Psoas muscle (tissue), 8 donors: Measurements from ENCODE around the gene SLCO1B1. TPM values are rescaled to one million over a fixed set of nuclear protein-coding genes. Genes with fewer than 3 reads are reported as not detected.

Experiments
- ATAC-seq, 4 donors: fragments of 200-7000 bp; cut with Tn5 transposase; one replicate each; pipeline ENCODE4 v1.9.1; 2020; ENCODE audit warnings: moderate library complexity in 3 of 4, mild to moderate bottlenecking in 2 of 4
- DNase-seq, 2 donors: peaks; one replicate each; pipeline ENCODE4 v3.0.0-alpha.2; 2020
- H3K27ac ChIP-seq: fragments of 200-600 bp; one replicate; pipeline ENCODE4 v1.8.0; 2022
- H3K27me3 ChIP-seq, 3 donors: fragments of 200-600 bp in 1 of 3; one replicate each; pipeline versions ENCODE4 v1.6.1 to v1.8.0; 2013 to 2022; ENCODE audit warnings: low read length in 2 of 3, mild to moderate bottlenecking in 2 of 3, moderate library complexity in 1 of 3; ENCODE audit not compliant: insufficient read depth in 3 of 3
- H3K36me3 ChIP-seq, 2 donors: fragments of 200-600 bp in 1 of 2; one replicate each; pipeline versions ENCODE4 v1.6.1 to v1.8.0; 2013 to 2022; ENCODE audit warnings: low read depth in 1 of 2, mild to moderate bottlenecking in 1 of 2, moderate library complexity in 1 of 2; ENCODE audit not compliant: insufficient read depth in 1 of 2
- H3K4me1 ChIP-seq: fragments of 200-600 bp; one replicate; pipeline ENCODE4 v1.8.0; 2022
- H3K4me3 ChIP-seq: fragments of 200-600 bp; one replicate; pipeline ENCODE4 v1.8.0; 2022; ENCODE audit warnings: mild to moderate bottlenecking
- H3K9me3 ChIP-seq: fragments of 200-600 bp; one replicate; pipeline ENCODE4 v1.8.0; 2022
- CTCF ChIP-seq: fragments of 200-600 bp; IDR thresholded peaks from one replicate; pipeline ENCODE4 v1.8.0; 2022; ENCODE audit warnings: antibody characterized with exemption
- WGBS, 3 donors: extraction: QIAGEN DNeasy Blood & Tissue Kit; methylation state at CpG; one replicate each; pipeline versions ENCODE4 v1.1.6 to v1.1.7; 2013; 5-methylcytosine and 5-hydroxymethylcytosine counted together
- intact Hi-C, 2 donors: fragments of 100-400 bp; cut with DNase I; formaldehyde crosslinking; loops; one replicate each; pipeline versions ENCODE4 v1.11.0 to v1.14.2; 2022
- polyA plus RNA-seq, 3 donors: library from polyadenylated mRNA; stranded (reverse); fragments of 200-250 nt; gene quantifications; one replicate each; pipeline ENCODE4 v1.2.3, GENCODE V29; 2013
- total RNA-seq, 4 donors: library from RNA; stranded (reverse); fragmentation: NEBNext Ultra II Directional in 2 of 4; extraction: Animal tissue kit (Norgen Biotek cat#: 25700) in 2 of 4; gene quantifications; one replicate each; pipeline versions ENCODE4 v1.2.1 to v1.2.4, GENCODE V29; 2021 to 2023
- donor health status: healthy with polysubstance abuse.
- donor health status: DM: no; HTN: no; CAD: no; lungs with moderate emphysema.
- donor health status: Bipolar disorder and iron deficiency.
- donor health status: healthy.
- donor health status: DM: yes; HTN: yes; CAD: no.
- donor health status: DM: no; HTN: no; CAD: no.
- donor health status: DM: no; HTN: no; CAD: no.
- donor health status: DM: yes; HTN: yes; CAD: no.

SLCO1B1 gene
- total and polyA plus RNA-seq, 7 donors, result not detected

GRCh38 chr12:21234395-21234794 is 103.4 kb downstream of the SLCO1B1 start:
- Histone ChIP-seq H3K4me3 (no peak overlapping the region), H3K4me1 (no peaks in the 10 kb centered on the region), H3K36me3 (no peaks in the 10 kb centered on the region), H3K27ac (no peak overlapping the region), H3K9me3 (no peaks in the 10 kb centered on the region), H3K27me3 (no peaks in the 10 kb centered on the region)
- 76 to 80% (median 78%) methylated on average over 5 of the region's 5 CpGs for WGBS, 3 donors
- ATAC-seq (no peak), DNase-seq (no peak)
- TF ChIP-seq CTCF, result no peak
- intact Hi-C loops, result no loop called here

GRCh38 chr12:21239866-21240265 is 108.9 kb downstream of the SLCO1B1 start:
- 83 to 88% (median 84%) methylated on average over 4 of the region's 4 CpGs for WGBS, 3 donors
- ATAC-seq (no peak), DNase-seq (no peak)
- H3K36me3 ChIP-seq, result no peaks in the 10 kb centered on the region
- no peak overlapping the region for H3K27ac ChIP-seq
- H3K4me1 ChIP-seq, result no peaks in the 10 kb centered on the region
- no peaks in the 10 kb centered on the region for H3K27me3 ChIP-seq
- intact Hi-C loops, result no loop called here
- TF ChIP-seq CTCF, result no peak
- no peak overlapping the region for H3K4me3 ChIP-seq
- H3K9me3 ChIP-seq, result no peaks in the 10 kb centered on the region

- intact Hi-C loops, result no loop called here
- DNase-seq (no peak), ATAC-seq (no peak)
- Histone ChIP-seq H3K4me3 (no peak overlapping the region), H3K27ac (no peak overlapping the region), H3K9me3 (no peaks in the 10 kb centered on the region), H3K4me1 (no peaks in the 10 kb centered on the region), H3K36me3 (no peaks in the 10 kb centered on the region), H3K27me3 (no peaks in the 10 kb centered on the region)
- WGBS, 3 donors, result 71 to 88% (median 76%) methylated on average over 1 of the region's 1 CpG
- no peak for TF ChIP-seq CTCF
Measured at GRCh38 chr12:21248679-21249078, 117.7 kb downstream of the SLCO1B1 start.

- intact Hi-C loops, result no loop called here
- no peaks in the 10 kb centered on the region for H3K27me3 ChIP-seq
- no peak for TF ChIP-seq CTCF
- 68 to 78% (median 77%) methylated on average over 5 of the region's 5 CpGs for WGBS, 3 donors
- H3K4me1 ChIP-seq, result no peaks in the 10 kb centered on the region
- DNase-seq, result no peak
- no peak overlapping the region for H3K4me3 ChIP-seq
- peaks cover 1% of the 10 kb centered on the region for H3K9me3 ChIP-seq
- ATAC-seq, result no peak
- no peak overlapping the region for H3K27ac ChIP-seq
- H3K36me3 ChIP-seq, result no peaks in the 10 kb centered on the region
Measured at GRCh38 chr12:21252070-21252469, 121.1 kb downstream of the SLCO1B1 start.

GRCh38 chr12:21257172-21257571 is 126.2 kb downstream of the SLCO1B1 start:
- WGBS, 3 donors, result 70 to 83% (median 72%) methylated on average over 3 of the region's 3 CpGs
- H3K4me3 ChIP-seq, result no peak overlapping the region
- peaks cover 6% of the 10 kb centered on the region for H3K9me3 ChIP-seq
- no peak for TF ChIP-seq CTCF
- H3K27ac ChIP-seq, result no peak overlapping the region
- no peaks in the 10 kb centered on the region for H3K4me1 ChIP-seq
- intact Hi-C loops, result no loop called here
- ATAC-seq (no peak), DNase-seq (no peak)
- H3K36me3 ChIP-seq, result no peaks in the 10 kb centered on the region
- no peaks in the 10 kb centered on the region for H3K27me3 ChIP-seq
